ENCODE measurements around the gene ASB2. TPM values are rescaled to one million over a fixed set of nuclear protein-coding genes. Genes with fewer than 3 reads are reported as not detected.

The ASB2 gene
- total RNA-seq, 1 experiment from 2014 or later = not detected

DNA sequence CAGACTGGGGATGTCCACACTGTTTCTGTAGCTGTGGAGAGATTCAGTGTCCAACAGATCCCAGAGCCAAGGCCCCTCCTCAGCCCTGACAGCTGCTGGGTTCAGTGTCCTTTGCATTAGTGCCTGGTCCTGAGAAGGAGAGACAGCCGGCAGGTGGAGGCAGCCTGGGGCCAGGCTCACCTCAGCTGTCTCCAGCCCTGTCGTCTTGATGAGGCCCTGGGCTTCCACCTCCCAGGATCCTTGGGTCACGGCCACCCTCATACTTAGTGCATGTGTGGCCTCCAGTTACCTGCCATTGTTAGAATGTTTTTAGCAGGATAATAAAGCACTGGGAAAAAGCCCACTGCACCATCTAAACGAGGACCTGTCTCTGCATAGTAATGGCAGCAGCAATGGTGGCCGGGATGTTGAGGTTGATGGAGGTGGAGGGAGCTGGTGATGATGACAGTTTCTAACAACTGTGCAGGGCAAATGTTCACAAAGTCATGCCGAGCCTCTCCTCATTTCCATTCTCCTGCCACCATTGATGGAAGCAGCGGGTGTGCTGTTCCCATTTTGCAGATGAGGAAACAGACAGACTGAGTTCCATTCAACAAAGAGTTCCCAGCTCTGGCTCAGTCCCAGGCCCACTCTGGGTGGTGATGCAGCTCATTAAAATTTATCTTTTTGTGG is 17.7 kb downstream of the ASB2 start:
- no peak for DNase-seq (ENCODE audit: low spot score)
- POLR2A ChIA-PET (ENCODE audit: low non-redundant PET) = no interaction called here
- no peaks in the 10 kb centered on the region for H3K27me3 ChIP-seq (replicated peaks; ENCODE audit: insufficient read depth, low read depth, low read length, poor library complexity)
- H3K27ac ChIP-seq (ENCODE audit: low read depth, low read length, poor library complexity, severe bottlenecking) = no peak overlapping the region
- no peaks in the 10 kb centered on the region for H3K9me3 ChIP-seq (ENCODE audit: low read depth, low read length, poor library complexity, severe bottlenecking)
- intact Hi-C loops (cut with micrococcal nuclease; ENCODE audit: unreplicated experiment) = no loop called here
- no peaks in the 10 kb centered on the region for H3K36me3 ChIP-seq (ENCODE audit: insufficient read depth, low read length, poor library complexity, severe bottlenecking)
- no peak overlapping the region for H3K4me3 ChIP-seq (ENCODE audit: low read depth, low read length, poor library complexity, severe bottlenecking)
- no TSS peak for BruUV-seq (replicated peaks)
- no peak for TF ChIP-seq EZH2 (IDR thresholded peaks at IDR 0.05; ENCODE audit: borderline replicate concordance, low read depth, low read length, poor library complexity, severe bottlenecking)
- TF ChIP-seq, protein P1, sequence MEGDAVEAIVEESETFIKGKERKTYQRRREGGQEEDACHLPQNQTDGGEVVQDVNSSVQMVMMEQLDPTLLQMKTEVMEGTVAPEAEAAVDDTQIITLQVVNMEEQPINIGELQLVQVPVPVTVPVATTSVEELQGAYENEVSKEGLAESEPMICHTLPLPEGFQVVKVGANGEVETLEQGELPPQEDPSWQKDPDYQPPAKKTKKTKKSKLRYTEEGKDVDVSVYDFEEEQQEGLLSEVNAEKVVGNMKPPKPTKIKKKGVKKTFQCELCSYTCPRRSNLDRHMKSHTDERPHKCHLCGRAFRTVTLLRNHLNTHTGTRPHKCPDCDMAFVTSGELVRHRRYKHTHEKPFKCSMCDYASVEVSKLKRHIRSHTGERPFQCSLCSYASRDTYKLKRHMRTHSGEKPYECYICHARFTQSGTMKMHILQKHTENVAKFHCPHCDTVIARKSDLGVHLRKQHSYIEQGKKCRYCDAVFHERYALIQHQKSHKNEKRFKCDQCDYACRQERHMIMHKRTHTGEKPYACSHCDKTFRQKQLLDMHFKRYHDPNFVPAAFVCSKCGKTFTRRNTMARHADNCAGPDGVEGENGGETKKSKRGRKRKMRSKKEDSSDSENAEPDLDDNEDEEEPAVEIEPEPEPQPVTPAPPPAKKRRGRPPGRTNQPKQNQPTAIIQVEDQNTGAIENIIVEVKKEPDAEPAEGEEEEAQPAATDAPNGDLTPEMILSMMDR (conservative IDR thresholded peaks at IDR 0.05; ENCODE audit: low read depth, low read length) = no peak
- CTCF ChIA-PET = no interaction called here
- no peaks in the 10 kb centered on the region for H3K4me1 ChIP-seq (ENCODE audit: insufficient read depth, low read length, poor library complexity, severe bottlenecking)

DNA sequence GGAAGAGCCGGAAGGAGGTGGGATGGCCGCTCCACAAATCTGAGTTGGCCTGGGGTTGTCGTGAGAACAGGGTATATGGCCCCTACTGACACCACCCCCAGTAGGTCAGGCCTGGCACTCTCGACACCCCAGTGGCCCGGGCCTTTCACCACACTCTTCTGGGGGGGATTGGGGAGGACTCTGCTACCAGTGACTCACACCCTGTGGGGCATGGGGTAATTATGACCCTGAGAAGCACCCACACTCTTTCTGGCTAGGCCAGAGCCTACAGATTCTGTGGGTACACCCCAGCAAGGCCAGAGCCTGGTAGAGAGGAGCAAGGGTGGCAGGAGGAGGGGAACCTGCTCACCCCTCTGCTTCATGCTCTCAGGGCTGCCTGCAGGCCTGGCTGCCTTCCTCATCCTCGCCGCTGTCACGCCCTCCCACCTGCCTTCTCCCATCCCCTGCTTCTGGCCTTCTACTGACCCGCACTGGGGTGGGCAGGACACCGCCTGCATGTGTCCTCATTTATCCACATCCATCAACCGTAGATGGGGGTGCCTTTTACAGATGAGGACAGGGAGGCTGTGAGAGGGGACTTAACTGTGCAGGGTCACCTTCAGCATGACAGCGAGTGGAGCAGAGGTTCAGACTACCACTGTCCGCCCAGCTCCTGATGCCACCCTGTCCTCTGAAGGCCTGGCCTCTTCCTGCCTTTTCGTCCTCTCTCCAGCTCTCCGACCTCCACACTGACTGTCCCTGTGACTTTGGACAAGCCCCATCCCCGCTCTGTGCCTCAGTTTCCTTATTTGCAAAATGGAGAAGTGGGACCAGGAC is 18.4 kb downstream of the ASB2 start:
- H3K9me3 ChIP-seq (ENCODE audit: low read depth, low read length, poor library complexity, severe bottlenecking) = no peaks in the 10 kb centered on the region
- no peak for TF ChIP-seq EZH2 (IDR thresholded peaks at IDR 0.05; ENCODE audit: borderline replicate concordance, low read depth, low read length, poor library complexity, severe bottlenecking)
- TF ChIP-seq, protein P1 (conservative IDR thresholded peaks at IDR 0.05; ENCODE audit: low read depth, low read length) = no peak
- CTCF ChIA-PET = no interaction called here
- H3K36me3 ChIP-seq (ENCODE audit: insufficient read depth, low read length, poor library complexity, severe bottlenecking) = no peaks in the 10 kb centered on the region
- no peaks in the 10 kb centered on the region for H3K27me3 ChIP-seq (replicated peaks; ENCODE audit: insufficient read depth, low read depth, low read length, poor library complexity)
- intact Hi-C loops (cut with micrococcal nuclease; ENCODE audit: unreplicated experiment) = no loop called here
- H3K4me1 ChIP-seq (ENCODE audit: insufficient read depth, low read length, poor library complexity, severe bottlenecking) = no peaks in the 10 kb centered on the region
- DNase-seq (ENCODE audit: low spot score) = no peak
- H3K4me3 ChIP-seq (ENCODE audit: low read depth, low read length, poor library complexity, severe bottlenecking) = no peak overlapping the region
- no peak overlapping the region for H3K27ac ChIP-seq (ENCODE audit: low read depth, low read length, poor library complexity, severe bottlenecking)
- BruUV-seq (replicated peaks) = no TSS peak
- POLR2A ChIA-PET (ENCODE audit: low non-redundant PET) = no interaction called here

DNA sequence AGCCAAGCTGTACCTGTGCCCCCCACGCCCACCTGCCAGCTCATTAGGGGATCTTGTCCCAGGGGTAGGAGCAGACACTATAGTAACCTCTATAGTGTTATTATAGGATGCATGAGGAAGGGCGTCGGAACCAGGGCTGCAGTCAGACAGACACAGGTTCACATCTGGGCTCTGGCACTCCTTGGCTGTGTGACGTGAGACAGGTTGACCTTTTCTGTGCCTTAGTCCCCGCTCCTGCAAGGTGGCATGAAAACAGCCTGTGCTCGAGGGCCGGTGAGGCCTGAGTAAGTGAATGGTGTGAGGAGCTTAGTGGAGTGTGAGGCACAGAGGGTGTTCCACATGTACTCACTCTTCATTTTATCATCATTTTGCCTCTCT is 19.0 kb downstream of the ASB2 start:
- no TSS peak for BruUV-seq (replicated peaks)
- intact Hi-C loops (cut with micrococcal nuclease; ENCODE audit: unreplicated experiment) = no loop called here
- no peak for DNase-seq (ENCODE audit: low spot score)
- Histone ChIP-seq H3K4me1 (ENCODE audit: insufficient read depth, low read length, poor library complexity, severe bottlenecking) (no peaks in the 10 kb centered on the region), H3K27me3 (replicated peaks; ENCODE audit: insufficient read depth, low read depth, low read length, poor library complexity) (no peaks in the 10 kb centered on the region), H3K36me3 (ENCODE audit: insufficient read depth, low read length, poor library complexity, severe bottlenecking) (no peaks in the 10 kb centered on the region), H3K27ac (ENCODE audit: low read depth, low read length, poor library complexity, severe bottlenecking) (no peak overlapping the region), H3K4me3 (ENCODE audit: low read depth, low read length, poor library complexity, severe bottlenecking) (no peak overlapping the region), H3K9me3 (ENCODE audit: low read depth, low read length, poor library complexity, severe bottlenecking) (no peaks in the 10 kb centered on the region)
- ChIA-PET POLR2A (ENCODE audit: low non-redundant PET) (no interaction called here), CTCF (no interaction called here)
- TF ChIP-seq, protein P1 (conservative IDR thresholded peaks at IDR 0.05; ENCODE audit: low read depth, low read length) = no peak
- no peak for TF ChIP-seq EZH2 (IDR thresholded peaks at IDR 0.05; ENCODE audit: borderline replicate concordance, low read depth, low read length, poor library complexity, severe bottlenecking)

Data from A673 (cell line).